ENCODE results near the gene CLK3.
"Not testable (repeated sequence)": the region's sequence is repeated elsewhere in the genome, so short reads cannot be mapped to it uniquely, and the experiment has no call there.

Gene CLK3

DNA sequence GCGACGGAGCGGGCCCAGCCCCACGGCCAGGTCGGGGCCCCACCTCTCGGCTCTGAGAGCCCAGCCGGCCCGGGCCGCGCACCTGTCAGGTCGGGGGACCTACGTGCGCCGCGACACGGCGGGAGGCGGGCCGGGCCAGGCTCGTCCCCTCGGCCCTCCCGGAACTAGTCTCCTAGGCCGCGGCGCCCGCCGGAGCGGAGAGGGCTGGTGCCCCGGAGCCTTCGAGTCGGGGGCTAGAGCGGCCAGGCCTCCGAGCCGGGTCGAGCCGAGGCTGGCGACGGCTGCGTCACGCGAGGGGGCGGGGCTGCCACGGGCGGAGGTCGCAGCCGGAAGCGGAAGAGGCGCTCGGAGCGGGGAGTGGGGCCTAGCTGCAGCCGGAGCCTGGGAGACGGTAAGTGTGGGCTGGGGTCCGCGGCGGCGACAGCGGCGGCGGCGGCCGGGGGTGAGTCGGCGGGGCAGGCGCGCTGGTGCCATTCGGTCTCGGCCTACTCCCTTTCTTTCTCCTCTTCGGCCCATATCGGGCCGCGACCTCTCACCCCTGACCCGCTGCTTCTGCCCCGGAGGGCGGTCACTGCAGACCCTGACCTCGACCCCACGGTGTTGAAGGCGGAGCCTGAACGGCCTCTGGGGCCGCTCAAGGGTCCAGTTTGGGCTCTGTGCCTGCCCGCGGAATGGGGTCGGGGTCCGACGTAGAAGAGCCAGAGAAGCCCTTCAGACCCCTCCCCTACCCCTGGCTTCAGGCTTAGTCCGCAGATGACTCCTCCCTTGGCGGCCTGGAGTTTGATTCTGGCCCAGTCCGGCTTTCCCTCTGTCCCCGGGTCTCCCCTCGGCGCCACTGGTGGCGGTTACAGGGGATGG is at the start of gene CLK3:
Gene CLK3, plus strand, starts transcription at position 329 of the 858 bp plus-strand sequence. CDS start 3,361 bp downstream, outside the sequence.
- peak; percentile 73 for DNase-seq

DNA sequence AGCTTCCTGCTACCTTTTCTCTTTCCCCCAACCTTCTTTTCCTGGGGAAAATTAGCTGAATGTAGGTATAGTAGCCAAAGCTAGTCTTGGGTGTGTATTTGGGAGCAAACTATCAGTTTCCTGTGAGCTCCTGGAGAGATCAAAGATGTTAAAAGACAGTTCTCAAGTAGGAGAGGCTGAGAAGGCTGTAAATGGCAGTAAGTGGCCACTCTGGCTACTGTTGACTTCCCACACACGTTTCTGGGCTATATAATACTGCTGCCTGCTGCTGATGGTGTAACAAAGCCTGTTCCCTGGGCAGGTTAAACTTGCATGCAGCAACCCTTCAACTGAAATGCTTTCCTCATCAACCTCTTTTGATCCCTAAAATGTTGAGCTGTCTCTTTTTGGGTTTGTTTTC is 47.0 kb upstream of the CLK3 start:
- DNase-seq, result no peak

DNA sequence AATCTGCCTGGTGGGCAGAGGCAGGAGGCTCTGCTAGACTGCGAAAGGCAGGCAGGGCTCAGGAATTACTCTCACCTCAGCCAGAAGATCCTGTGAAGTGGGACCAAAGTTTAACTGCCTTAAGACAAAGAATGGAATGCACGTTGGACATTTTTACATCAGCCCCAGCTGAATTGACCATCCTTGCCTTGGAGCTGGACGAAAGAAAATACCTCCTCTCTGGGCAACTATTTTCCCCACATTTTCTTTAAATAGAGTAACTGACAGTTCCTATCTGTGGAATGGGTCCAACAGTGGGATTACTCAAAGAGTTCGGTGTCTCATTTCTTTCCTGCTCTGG is 45.9 kb upstream of the CLK3 start:
- no peak for DNase-seq

DNA sequence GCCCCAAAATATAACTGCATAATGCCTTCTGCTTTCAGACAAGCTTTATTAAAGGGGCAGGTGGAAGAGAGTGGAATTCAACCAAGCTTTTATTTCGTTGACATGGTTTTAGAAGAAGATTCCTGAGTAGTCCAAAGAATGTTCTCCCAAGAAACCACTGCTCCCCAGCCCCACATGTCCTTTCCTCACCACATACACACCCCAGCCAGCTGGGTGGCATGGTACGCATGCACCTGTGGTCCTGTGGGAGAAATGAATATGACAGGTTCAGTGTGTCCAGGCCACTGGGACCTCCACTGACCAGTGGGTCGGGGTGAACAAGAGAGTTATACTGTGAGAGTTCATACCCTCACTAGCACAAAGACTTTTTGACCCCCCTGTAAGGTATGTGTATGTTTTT is 44.4 kb upstream of the CLK3 start:
- DNase-seq, result no peak

DNA sequence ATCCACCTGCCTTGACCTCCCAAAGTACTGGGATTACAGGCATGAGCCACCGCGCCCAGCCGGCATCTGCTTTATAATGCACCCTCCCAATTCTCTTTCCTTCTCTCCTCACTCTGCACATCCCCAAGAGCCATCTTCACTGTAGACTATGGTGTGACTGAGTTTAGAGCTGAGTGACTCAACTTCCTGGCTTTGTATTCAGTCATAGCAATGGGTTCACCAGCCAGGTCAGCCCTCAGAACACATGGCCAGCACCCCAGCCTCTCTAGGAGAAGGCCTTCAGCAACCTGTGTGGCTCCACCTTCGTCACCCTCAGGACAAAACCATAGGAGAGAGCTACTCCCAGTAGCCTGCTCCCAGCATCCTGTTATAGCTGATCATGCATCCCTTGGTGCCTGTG is 41.6 kb upstream of the CLK3 start:
- no peak for DNase-seq

DNA sequence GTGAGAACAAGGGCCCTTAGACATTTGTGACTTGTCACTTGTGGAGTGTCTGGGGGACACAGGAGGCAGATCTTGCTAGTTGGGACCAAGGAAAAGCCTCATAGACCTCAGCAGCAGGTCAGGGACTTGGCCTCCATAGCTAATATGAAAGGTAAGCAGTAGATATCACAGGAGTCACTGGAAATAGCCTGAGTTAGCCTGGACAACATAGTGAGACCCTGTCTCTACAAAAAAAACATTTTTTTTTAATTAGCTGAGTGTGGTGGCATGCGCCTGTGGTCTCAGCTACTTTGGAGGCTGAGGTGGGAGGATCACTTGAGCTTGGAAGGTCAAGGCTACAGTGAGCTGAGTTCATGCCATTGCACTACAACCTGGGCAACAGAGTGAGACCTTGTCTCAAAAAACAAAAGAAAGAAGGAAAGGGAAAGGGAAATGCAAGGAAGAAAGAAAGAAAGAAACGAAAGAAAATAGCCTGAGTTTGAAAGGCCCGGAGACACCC is 37.1 kb upstream of the CLK3 start:
- DNase-seq, result no peak

DNA sequence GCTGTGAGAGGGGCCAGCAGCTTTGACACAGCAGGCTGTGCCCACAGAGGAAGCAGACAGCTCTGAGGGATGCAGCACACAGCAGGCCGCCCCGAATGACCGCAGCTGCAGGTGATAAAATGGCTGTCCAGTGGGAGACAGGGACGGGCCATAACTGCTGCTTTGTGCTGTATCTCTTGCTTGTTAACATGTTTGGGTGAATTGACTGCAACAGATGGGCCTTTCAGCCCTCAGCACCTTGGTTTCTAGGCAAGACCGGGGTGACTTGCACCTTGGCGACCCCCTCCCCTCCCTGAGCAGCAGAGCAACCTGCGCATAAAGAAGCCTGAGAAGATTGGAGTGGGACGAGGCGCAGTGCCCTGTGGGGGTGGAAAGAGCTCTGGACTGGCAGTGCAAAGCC is 36.6 kb upstream of the CLK3 start:
- no peak for DNase-seq

DNA sequence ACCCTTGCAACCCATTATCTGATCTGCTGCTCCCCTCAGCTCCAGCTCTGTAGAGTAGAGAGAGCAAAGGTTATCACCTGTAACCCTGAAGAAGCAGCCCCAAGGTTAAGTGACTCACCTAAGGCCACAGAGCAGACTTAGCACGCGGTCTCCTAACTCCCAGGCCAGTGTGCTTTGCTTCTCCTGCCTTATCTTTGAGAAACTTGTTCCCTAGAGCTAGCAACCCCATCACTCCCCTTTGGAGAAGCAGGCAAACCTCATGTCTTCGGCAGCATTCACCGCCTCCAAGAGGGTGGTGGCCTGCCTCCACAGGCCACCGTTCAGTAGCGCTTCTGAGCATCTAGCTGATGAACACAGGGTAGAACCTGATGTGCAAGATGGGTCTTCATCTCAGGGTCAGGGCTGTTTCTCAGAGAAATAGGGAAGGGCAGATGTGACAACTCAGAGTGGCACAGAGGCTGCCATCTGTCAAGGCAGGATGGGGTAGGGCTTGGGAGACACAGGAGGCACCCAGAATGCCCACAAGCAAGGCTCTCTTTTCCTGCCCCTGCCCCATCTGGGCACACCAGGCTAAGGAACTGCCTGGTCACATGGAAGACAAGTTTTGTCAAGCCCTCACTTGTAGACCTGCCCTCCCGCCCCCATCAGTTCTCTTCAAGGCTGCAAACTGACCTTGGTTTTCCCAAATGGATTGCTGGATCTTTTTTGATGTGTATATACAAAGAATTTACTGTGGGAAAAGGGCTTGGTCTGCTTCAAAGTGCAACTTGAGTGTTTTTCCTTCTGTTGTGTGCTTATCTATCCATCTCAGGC is 34.9 kb upstream of the CLK3 start:
- peak; percentile 12 for DNase-seq

DNA sequence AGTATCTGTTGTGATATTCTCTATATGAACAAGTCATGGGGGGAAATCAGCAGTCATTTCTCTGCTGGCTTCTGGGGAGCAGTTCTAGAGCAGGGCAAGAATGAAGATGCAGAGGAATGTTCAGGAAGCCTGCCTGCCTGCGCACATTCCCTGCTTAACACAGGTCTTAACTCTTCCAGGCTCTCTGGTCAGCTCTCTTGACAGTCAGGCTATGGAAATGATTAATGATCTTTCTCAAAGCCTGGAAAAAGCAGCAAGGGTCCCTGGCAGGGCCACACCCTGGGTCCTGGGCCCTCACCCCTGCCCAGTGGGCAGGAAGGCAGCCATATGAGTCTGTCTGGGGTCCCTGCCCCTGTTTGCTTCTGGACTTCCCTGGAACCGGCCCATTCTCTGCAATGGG is 31.4 kb upstream of the CLK3 start:
- no peak for DNase-seq

DNA sequence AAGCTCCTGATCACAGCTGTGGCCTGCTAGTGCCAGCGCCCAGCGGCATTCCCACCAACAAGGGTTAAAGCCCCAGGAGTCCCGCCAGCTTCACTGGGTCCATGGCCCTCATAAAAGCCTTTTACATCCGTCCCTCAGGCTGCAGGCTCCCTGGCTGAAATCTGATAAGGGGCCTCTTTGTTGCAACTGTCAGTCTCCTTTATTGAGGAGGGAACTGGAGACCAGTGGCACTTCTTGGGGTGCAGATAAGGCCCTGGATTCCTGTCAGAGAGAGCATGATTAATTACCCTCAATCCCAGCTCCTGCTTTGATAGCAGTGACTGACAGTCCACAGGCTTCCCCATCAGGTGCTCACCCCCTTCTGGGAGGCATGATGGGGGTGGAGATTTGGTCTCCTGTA is 30.9 kb upstream of the CLK3 start:
- no peak for DNase-seq

DNA sequence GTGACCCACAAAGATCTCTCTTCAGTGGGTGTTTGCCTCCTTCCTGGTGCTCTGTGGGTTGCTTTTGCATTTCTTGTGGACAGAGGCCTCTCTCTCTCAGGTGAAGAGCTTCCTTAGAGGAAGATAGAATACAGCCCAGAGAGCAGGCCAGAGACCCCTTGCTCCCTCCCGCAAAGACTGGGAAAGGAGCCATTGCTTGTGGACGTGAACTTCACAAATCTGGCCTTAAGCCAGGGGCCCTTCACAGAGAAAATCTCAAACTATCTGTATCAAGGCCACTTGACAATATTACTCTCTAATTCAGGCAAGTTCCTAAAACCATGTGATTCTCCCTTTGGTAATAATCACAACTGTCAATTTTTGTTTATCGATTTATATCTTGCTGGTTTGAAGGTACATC is 30.4 kb upstream of the CLK3 start:
- DNase-seq, result no peak

DNA sequence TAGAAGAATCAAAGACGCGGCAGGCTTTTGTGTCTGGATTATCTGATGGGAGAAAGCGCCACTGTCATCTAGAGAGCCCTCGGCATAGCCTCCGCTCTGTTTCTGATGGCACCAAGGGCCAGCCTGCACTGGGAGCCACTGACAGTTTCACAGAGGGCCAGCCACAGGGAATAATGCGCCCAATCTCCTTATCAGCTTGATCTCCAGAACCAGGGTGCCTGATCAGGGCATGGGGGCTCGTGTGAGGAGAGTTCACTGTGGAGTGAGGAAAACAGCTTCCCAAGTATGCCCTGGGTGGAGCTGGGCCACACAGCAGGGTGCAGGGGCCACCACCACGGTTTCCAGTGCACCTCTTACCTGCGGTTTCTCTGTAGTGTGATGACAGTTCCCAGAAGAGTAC is 29.8 kb upstream of the CLK3 start:
- no peak for DNase-seq

DNA sequence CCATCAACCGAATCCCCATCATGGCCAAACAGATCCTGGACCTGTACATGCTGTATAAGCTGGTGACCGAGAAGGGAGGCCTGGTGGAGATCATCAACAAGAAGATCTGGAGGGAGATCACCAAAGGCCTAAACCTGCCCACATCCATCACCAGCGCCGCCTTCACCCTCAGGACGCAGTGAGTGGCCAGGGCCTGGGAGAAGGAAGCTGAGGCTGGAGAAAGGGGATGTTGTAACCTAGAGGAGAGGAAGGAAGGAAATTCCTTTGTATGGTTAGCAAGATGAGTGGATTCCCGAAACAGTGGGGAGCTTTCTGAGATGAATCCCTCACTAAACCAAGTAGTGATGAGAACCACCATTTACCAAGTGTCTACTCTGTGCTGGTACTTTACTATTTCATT is 25.8 kb upstream of the CLK3 start:
- no peak for DNase-seq

DNA sequence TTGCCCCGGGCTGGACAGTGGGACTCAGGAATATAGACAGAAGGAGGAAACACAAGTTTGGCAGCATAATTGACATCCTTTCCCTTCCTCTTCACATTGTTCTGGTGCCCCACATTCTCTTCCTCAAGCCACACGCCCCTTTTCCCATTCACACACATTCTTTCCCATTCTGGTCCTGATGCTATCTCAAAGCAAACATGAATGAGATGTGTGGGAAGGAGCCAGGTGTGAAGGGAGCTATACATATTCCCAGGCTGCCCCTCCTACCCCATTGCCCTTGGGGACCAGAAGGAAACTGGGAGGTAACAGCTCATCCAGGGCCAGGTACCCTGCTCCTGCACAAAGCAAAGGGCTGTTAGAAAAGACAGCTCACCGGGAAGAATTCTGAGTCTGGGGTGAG is 23.4 kb upstream of the CLK3 start:
- DNase-seq, result no peak

DNA sequence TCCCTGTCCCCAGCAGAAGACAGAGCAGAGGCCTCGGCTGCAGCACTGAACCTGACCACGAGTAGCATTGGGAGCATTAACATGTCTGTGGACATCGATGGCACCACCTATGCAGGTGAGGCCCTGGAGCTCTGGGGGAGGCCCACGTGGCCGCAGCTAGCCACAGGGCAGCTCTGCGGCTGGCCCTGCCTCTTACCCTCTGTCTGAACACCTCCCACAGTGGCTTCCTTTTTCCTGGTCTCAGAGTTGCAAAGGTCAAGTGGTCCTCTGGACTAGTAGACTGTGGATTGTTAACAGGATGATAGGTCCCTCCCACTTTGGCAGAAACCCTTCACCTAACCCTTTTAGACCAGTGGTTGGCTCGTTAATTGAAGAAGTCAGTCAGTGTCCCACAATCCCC is 22.5 kb upstream of the CLK3 start:
- no peak for DNase-seq

DNA sequence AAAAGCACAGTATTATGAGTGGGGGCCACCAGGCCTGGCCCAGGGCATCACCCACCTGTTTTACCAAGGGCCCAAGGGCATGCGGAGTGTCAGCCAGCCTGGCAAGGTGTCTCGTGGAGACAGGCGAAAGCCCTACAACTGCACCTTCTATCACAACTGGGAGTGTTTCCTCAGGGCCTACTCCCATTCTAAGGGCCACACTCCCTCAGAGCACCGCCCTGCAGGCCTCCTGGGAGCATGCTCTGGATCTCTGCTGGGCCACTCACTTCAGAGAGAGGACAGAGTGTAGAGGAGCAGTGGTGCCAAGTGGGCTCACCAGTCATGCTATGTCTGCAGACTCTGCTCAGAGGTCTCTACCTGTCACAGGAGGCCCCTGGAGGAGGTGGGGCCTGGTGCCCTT is 21.2 kb upstream of the CLK3 start:
- no peak for DNase-seq

DNA sequence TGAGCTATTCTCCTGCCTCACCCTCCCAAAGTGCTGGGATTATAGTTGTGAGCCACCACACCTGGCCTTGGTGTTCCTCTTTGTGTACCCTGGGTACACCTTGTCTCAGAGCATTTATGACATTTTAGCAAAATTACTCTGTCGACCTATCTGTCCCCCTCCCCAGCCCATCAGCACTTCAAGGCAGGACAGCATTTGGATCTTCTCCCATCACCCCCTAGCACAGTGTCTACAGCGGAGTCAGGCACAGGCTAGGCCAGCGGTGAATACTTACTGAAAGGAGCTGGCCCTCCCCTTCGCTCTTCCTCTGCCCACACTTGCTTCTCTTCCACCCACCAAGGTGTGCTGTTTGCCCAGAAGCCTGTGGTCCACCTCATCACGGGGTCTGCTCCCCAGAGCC is 20.4 kb upstream of the CLK3 start:
- no peak for DNase-seq

DNA sequence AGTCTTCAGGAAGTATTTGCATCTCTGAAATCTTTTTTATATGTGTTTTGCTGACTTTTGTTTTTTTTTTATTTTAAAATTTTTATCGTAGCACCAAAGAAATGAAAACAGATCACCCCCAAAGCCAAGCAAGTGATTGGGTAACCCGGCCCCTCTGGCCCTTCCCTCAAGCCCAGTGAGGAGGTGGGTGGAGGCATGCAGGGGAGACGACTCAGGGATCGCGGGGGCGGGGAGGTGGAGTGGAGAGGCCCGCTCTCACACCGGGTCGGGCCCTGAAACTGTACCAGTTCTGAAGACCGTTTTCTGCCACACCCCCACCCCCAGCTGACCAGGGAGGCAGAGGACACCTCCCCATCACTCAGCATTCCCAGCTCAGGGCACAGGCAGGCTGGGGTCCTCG is 18.9 kb upstream of the CLK3 start:
- not testable (repeated sequence) for DNase-seq

DNA sequence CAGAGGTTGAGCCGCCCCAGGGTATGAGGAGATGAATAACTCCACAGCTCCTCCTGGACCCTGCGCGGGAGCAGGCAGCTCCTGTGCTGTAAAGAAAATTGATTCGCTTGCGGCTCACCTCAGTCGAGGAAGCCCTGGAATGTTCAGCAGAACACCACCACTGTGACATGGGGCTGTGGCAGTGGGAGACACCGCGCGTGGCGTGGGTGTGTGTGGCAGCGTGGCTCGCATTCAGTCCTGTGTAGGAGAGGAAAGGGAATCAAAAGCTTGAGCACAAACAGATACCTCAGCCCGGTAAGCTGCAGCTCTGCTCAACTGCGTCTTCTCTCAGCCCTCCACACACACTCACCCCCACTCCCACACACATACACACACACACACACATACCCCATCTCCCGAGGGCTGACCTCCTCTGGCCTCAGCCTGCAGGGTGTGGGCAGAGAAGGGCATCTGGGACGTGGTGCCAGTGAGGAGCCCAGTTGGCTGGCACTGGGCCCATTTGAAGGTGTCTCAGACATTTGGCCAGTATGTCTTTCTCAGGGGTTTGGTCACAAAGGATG is 18.4 kb upstream of the CLK3 start:
- DNase-seq, result not testable (repeated sequence)

DNA sequence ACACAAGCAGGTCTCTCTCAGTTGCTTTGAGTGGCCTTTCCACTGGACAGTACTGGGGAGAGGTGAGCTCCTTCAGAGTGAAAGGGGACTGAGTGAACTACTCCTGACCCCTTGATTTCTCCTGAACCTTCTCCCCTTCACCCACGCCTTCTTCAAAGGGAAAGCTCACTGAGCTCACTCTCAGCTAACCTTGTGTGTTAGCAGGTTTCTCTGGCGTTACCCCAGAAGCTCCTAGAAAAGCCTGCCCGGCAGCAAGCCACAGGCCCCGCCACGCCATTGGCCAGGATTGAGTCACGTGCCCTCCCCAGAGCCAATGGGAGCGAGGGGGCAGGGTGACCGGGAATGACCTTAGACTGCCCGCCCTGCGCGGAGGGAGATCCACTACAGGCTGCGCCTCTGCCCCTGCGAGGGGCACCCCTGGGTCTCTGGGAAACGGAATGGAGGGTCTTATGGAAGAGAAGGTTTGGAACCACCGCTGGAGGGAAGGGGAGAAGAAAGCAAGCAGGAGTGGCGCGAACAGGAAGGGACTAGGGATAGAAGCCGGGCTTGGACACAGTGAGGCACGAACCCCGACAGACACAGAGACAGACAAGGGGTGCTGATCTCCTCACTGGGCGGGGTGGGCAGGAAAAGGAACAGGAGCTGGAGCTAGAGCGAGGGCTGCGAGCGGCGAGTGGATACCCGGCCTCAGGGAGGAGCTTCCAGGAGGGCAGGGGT is 17.4 kb upstream of the CLK3 start:
- DNase-seq, result peak; percentile 17

DNA sequence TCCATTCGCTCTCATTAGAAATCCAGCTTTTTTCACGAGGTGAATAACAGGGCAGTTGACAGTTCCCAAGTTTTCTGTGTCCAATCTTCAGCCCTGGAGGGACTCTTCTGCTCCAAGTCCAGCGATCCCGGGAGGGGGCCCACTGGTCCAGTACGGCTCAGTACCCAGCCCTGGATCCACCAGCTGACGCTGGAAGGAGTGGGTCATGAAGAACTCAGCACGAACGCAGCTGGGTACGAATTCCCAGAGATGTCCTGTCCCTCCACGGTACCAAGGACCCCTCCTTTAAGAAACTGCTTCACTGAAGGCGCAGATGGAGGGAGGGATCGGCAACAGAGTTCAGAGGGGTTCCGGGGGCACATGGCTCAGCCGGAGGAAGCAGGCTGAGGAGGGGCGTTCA is 16.5 kb upstream of the CLK3 start:
- no peak for DNase-seq

DNA sequence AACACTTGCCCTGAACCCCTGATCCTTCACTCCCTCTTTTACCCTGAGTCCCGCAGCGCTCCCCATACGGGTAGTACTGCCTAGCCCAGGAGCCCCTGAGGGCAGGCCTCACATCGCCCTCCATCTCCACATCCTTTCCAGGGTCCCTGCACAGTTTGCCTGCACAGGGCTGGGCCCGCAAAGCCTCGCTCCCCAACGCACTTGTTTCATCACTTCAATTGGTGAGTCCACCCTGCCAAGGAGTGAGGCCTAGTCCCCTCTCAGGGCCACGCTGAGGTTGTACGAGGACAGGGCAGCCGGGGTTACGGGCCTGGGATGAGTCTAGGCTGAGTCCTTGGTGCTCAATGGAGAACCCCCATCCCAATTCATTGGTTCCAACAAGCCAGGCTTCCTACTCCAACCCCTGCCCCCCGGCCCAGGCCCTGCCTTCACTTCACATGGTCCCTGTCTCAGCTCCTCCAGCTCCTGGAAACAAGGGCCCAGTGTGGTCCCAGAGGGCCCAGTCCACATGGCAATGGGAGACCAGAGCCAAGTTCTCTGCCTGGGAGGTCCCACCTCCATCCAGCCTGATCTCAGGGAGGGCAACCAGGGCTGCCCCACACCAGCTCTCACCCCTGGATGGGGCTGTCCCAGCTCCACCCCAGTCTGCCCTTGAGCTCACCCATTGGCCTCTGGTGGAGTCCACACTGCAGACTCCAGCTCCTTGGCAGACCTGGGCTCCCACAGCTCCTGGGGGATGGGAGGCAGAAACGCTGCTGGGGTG is 12.4 kb upstream of the CLK3 start:
- DNase-seq, result no peak
